HG03575 (cell line): Measurements from ENCODE around the gene TMPRSS4.
"Not testable (repeated sequence)": the region's sequence is repeated elsewhere in the genome, so short reads cannot be mapped to it uniquely, and the experiment has no call there.

Experiments used
- ATAC-seq: cut with Tn5 transposase; IDR thresholded peaks from one replicate; pipeline ENCODE4 v1.9.1; 2021; ENCODE audit not compliant: unreplicated experiment, insufficient number of reproducible peaks, low FRiP score; ENCODE audit errors: extremely low read depth

Gene TMPRSS4

DNA sequence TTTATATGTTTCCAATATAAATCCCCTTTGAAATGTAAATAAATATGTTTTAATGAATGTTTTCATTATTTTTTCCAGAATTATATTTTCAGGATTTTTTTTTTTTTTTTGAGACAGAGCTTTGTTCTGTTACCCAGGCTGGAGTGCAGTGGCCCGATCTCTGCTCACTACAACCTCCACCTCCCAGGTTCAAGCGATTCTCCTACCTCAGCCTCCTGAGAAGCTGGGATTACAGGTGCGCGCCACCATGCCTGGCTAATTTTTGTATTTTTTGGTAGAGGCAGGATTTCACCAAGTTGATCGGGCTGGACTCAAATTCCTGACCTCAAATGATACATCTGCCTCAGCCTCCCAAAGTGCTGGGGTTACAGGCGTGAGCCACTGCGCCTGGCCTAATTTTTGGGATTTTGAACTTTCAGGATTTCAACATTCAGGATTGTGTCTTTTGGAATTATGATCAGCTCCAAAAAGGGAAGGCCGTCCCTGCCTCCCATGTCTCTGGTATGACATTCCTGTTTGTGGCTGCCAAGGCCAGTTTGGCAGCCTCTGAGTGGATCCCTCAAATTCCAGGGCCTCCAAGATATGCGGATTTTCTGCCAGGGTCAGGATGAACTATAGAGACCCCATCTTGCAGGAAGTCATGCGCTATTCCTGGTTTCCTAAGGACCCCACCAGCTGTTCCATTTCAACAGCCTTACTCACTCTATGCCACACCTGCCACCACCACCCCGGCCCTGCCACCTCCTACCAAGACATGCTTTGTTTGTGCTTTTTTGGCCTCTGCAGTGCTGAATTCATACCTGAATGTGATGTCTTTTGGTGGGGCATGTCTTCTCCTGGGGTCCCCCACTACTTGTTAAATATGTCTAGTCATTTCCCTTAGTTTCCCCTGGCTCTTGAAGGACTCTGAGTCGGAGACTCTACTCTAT, 21.9 kb upstream of the TMPRSS4 start:
- no peak for ATAC-seq

DNA sequence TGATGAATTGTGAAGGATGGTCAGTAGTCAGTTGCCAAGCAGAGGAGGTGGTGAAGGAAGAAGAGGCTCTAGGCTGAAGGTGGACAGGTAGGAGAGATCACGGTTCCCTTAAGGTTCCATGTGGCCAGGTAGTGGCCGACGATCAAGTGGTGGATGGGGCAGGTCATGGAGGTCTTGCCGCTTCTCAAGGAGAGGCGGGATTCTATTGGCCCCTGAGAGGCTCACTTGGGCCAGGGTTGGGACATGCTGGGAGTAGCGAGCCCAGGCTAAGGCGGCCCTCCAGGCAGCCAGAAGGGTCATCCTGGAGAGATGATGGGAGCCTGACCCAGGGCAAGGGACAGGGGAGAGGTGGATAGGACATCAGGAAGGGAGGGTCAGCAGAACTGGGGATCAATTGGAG, 20.9 kb upstream of the TMPRSS4 start:
- no peak for ATAC-seq

DNA sequence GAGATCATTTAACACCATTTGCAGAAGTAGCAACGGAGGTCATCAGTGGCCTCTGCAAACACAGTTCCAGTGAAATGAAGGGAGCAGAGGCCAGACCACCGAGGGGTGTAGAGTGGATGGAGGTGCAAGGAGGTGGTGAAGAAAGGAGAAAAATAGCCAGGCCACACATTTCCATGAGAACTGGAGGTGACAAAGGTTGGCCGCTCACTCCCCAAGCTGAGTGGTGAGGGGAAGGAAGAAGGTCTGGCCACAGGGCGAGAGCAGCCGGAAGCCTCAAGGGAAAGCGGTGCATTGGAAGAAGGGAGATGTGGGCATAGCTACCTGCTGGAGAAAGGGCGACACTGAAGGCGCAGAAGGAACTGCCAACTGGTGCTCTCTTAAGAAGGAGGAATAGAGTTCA, 20.1 kb upstream of the TMPRSS4 start:
- ATAC-seq: no peak

DNA sequence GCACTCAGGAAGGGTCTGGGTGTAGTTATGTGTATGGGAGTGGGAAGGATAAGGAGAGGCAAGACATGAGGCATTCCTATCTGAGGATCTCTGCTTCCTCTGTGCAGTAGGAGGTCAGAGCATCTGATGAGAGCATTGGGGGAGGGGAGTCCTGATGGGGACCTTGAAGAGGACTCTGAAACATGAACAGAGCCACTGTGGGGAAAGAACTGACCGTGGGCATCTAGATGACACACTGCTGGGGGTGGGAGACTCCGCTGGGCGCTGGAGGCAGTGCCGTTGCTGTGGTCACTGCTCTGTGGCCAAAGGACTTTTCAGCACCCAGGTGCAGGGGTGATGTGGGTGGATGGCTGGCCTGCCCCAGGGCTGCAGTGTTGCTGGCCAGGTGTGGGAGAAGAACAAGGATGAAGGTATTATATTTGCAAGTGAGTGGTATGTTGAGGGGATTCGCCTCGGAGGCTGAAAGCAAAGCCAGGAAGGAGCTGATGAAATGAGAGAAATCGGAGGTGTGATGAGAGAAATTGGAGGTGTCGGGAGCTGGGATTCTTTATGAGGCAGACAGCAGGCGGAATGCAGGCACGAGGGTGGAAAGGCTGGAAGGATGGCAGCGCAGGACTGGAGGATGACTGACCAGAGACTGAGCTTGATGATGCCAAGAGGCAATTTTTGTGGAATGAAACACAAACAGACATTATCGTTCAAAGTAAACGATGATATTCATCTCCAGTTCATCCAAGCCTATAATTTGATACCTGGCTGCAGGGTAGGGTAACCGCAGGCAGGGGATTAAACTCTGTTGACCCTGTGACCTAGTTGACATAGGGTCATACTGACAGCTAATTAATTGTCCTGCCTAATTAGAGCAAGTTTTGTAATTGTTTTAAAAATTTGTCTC, 19.4 kb upstream of the TMPRSS4 start:
- ATAC-seq: no peak

DNA sequence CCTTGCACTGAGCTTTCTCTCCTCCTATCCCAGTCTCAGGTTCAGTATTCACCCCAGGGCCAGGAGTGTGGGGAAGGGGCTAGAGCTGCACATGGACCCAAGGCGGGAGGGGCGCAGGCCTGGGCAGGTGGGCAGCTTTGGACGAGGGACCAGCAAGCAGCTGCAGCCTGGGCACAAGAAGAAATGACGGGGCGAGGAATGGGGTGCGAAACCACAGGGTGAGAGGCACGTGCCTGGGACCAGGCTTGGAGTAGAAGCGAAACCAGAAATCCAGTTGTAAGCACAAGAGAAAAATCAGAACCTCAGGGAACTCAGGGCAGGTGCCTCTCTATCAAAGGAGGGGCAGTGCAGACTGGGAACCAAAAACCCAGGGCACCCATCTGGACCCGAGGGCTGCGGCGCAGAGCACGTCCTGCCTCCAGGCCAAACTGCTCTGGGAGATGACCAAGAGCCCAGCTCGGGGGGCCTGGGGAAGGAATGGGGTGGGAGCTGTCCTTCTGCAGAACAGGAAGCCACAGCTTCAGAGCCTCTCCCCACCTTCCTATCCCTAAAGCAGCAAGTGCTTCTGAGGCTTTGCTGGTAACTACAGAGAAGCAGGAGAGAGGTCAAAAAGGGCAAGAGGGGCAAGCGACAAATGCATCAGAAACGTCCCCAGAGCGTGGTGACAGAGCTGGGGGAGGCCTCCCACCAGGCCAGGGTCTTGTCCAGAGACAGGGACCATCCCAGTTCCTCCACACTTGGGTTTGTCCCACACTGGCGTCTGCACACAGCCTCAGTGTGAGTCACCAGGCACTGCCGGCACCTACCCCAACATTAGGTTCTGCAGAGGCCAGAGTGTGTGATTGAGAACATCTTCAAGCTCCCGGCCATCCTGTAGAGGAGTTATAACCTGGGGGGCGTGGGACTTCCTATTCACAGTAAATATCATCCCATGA, 18.3 kb upstream of the TMPRSS4 start:
- ATAC-seq: no peak

DNA sequence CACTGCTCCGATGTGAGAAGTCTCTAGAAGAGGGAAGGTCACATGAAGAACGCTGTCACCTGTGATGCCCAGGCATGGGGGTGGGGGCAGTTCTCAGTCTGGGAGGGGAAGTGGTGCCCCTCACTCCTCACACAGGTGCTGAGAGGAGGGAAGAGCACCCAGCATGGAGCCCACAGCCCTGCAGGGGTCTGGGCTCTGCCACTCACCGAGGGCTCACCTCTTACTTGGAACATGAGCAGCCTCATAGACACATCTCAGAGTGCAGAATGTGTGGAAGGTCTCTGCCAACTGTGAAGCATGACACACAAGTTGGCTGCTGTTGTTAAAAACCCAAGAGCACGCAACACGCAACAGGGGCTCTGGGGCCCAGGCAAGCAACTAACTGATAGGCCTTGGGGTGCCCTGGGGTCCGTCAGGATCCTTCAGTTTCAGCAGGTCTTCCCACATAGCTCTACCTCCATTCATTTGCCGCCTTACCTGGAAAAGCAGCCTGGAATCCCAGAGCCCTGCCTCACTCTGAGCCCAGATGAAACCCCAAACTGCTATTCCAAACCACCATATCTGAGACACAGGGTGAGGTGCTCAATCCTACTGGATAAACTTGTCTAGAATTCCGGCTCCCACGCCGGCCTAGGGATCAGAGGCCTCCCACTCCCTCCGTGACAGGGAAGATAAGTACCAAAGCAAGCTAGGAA, 17.5 kb upstream of the TMPRSS4 start:
- ATAC-seq: no peak

DNA sequence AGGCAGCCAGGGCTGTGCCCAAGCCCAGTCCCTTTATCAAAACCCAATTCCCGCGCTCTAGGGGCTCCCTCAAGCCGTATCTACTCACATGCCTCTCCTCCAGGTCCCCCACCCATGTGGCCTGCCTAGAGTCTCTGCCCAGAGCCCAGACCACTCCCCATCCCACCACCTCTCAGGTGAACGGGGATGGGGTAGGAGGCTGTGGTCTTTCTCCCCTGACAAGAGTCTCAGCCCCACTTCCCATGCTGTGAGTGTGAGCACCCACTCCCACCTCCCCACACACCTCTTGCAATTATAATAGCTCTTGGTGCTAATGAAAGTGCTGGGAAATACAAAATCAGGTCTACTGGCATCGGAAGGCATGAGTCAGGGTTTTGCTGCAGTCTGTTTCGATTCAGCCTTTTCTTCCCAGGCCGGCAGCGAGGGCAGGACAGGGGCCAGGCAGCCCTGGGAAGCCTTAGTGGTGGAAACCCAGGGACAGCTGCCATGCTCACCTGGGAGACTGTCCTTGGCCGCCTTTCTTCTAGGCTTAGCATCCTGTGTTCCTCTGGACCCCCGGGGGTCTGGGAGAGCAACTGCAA, 16.7 kb upstream of the TMPRSS4 start:
- ATAC-seq: no peak

DNA sequence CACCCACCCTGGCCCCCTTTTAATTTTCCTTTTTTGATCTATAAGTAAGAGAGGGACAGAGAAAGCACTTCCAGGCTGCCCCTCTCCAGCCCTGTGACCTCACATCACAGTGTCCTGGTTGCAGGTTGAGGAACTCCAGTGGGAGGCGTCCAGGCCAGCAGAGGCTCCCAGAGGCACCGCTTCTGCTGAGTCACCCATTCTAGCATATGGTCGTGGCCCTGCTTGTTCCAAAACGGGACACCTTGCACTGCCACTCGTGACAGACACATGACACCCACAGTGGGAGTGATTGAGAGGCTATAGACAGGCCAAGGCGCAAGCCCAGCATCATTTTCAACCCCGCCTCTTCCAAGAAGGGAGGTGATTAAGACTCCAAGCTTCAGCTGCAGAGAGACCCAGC, 16.0 kb upstream of the TMPRSS4 start:
- ATAC-seq: no peak

DNA sequence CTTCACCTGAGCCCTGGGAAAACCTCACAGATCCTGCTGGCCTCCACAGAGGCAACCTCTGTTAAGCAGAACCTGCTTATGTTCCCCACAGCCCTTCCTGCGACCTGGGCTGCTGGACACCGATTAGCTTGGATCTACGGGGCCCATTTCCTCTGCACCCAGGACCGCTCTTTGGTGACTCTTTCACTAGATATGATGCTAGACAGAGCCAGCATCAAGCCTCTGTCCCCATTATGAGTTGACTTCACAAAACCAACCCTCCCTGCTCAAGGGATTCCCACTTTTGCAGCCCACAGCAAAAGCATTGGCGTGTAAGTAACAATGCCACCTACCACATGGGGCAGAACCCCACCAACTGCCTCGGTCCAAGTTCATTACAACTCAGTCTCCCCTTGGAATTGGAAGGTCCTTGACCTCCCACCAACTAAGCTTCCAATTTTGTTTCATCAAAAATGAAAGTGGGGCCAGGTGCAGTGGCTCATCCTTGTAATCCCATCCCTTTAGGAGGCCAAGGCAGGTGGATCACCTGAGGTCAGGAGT, 15.2 kb upstream of the TMPRSS4 start:
- ATAC-seq: no peak

DNA sequence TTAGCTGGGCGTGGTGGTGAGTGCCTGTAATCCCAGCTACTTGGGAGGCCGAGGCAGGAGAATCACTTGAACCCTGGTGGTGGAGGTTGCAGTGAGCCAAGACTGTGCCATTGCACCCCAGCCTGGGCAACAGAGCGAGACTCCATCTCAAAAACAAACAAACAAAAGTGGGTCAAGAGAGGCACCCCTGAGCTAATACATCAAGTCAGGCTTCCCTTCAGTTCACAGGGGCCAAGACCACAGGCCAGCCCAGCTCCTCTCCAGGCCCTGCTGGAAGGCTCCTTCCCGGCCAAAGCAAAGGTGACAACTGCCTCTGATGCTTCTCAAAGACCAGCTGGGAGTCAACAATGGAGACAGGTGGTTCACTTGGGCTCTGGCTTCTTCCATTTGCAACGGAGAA, 14.7 kb upstream of the TMPRSS4 start:
- ATAC-seq: not testable (repeated sequence)

DNA sequence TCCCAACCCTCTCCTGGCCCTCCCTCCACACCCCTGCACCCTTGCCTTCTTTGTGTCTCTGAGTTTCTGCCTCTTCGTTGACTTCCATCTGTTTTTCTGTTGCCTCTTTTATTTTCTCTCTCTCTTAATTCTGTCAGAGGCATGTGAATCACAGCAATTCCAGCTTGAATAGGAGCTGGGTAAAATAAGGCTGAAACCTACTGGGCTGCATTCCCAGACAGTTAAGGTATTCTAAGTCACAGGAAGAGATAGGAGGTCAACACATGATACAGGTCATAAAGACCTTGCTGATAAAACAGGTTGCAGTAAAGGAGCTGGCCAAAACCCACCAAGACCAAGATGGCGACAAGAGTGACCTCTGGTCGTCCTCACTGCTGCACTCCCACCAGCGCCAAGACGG, 14.2 kb upstream of the TMPRSS4 start:
- ATAC-seq: not testable (repeated sequence)

DNA sequence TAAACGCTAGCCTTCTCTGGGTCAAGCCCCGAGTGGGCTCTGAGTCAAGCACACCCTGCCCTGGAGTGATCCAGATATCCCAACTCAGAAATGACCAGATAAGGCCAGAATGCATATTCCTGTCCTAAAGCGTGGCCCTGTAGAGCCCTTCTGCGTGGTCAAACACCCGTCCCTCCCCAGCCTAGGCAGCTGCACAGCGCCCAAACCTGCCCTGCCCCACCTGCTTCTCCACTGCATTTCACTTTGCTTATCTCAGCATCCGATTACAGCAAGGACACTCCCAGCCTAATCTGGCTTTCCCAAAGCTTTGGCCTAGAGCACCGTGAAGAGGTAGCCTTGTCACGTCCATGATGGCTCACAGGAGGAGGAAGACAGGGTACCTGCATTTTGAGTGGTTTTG, 11.9 kb upstream of the TMPRSS4 start:
- no peak for ATAC-seq

DNA sequence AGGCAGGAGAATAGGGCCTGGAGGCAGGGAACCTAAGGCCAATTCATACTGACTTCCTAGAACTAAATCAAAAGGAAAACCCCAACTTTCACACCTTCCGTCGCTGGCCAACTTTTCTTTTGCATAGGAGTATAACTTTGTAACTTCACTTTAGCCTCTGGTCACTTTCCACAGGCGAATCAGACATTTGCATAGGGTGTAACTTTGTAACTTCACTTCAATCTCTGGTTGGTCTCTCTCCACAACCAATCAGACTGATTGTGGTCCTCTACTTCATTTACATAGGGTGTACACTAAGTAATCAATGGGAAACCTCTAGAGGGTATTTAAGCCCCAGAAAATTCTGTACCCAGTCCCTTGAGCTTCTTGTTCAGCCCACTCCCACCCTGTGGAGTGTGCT, 11.5 kb upstream of the TMPRSS4 start:
- no peak for ATAC-seq

DNA sequence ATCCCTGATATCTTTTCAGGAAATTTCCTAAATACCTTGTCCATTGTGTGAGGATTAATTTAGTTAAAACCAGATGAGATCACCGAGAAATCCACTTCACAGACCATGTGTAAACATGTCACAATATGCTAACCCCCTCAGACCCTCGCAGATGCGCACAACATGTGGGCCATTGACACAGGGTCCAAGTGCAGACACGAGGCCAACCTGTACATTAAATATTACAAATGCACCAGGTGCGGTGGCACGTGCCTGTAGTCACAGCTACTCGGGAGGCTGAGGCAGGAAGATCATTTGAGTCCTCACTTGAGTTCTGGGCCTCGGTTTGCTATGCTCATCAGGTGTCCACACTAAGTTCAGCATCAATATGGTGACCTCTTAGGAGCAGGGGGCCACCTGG, 9.9 kb upstream of the TMPRSS4 start:
- no peak for ATAC-seq

DNA sequence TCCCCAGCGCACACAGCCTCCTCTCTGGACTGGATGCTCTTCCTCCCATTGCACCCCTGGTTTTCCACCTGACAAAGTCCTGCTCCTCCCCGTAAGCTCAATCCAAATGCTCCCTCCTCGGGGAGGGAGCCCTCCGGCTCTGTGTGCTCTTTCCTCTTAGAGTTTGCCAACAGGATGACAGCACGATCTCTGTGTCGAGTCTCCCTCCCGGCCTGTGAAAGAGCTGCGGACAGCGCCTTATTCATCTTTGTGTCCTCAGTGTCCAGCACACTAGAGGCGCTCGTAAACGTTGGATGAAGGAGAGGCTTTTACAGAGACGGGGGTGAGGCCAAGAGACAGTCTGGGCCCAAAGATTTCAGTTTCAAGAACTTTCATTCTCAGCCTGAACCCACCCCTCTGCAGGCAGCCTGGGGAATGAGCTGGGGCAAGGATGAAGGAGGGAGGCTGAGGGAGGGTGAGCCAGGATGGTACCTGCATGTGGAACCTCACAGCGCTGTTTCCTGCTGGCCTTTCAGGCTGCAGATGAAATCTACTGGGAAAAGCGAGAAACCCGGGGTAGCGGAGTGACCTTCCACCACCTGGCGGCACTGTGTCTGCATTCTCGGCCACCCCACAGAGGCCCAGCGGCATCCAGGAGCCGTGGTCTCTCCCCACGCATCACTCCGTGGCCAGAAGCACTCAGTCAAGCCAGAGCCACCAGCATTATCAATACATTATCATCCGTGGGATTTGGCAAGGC, 8.5 kb upstream of the TMPRSS4 start:
- no peak for ATAC-seq

DNA sequence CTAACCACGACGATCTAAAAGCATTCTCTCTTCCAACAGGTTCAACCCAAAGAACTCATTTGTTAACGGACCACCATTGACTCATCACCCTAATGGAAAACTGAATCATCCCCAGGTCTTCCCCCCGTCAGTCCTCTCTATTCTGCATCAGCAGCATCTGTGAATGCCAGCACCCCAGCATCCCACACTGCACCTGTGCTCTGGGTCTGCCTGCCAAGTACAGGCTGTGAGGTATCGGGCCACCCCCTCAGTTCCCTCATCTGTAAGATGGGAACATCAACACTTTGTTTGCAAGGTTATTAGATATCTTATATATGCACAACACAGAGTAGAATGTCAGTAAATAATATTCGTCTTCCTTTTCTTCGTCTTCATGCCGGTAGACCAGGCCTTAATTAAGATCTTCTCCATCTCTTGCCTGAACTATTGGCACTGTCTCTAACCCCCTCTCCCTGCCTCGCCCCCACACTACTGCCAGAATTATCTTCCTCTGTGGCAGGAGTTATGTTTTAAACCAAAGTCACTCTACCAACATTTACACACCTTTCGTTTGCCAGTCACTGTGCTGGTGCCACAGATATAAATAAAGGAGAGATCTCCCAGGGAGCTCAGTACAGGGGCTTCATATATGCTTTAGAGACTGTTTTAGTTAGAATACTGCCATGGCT, 7.8 kb upstream of the TMPRSS4 start:
- ATAC-seq: no peak
